ENCODE data around the gene FSTL3.

Gene FSTL3

GRCh38 chr19:703651-704446 is 27.7 kb downstream of the FSTL3 start:
- peak overlapping the region in 1 of 2 donors; percentile 32 for H3K27ac ChIP-seq
- no peak for DNase-seq (ENCODE audit: low spot score)
- peak overlapping the region; percentile 39 for H3K4me3 ChIP-seq
- TF ChIP-seq CTCF (IDR thresholded peaks at IDR 0.05): no peak

- TF ChIP-seq CTCF (IDR thresholded peaks at IDR 0.05): no peak
- DNase-seq (ENCODE audit: low spot score): no peak
- Histone ChIP-seq H3K4me3 (peak overlapping the region; percentile 39), H3K27ac (no peak overlapping the region)
Observed at GRCh38 chr19:704447-704741, 28.2 kb downstream of the FSTL3 start.

- no peak for DNase-seq (ENCODE audit: low spot score)
Observed at GRCh38 chr19:708154-709143, 32.3 kb downstream of the FSTL3 start, which contains the start of gene PALM. Gene PALM, plus strand, starts transcription at chr19:708935. Its CDS starts 212 bp downstream, at chr19:709147.

GRCh38 chr19:709196-709964 is 33.2 kb downstream of the FSTL3 start:
- no peak for DNase-seq (ENCODE audit: low spot score)
- peak overlapping the region; percentile 50 to 88 for H3K27ac ChIP-seq
- peak overlapping the region; percentile 77 for H3K4me3 ChIP-seq
- no peak for TF ChIP-seq CTCF (IDR thresholded peaks at IDR 0.05)

More at GRCh38 chr19:708154-709143, 32.3 kb downstream of the FSTL3 start, which contains the start of gene PALM:
- no peak for TF ChIP-seq CTCF (IDR thresholded peaks at IDR 0.05)
- Histone ChIP-seq H3K27ac (peak within 1 kb of the TSS; percentile 50 to 88), H3K4me3 (peak within 1 kb of the TSS; percentile 77)

- no peak for DNase-seq (ENCODE audit: low spot score)
- Histone ChIP-seq H3K4me3 (peak overlapping the region; percentile 77), H3K27ac (peak overlapping the region; percentile 50 to 88)
- TF ChIP-seq CTCF (IDR thresholded peaks at IDR 0.05): no peak
Observed at GRCh38 chr19:709965-710571, 33.9 kb downstream of the FSTL3 start.

- DNase-seq (ENCODE audit: low spot score): no peak
- H3K27ac ChIP-seq: peak overlapping the region in 1 of 2 donors; percentile 88
- no peak for TF ChIP-seq CTCF (IDR thresholded peaks at IDR 0.05)
- peak overlapping the region; percentile 77 for H3K4me3 ChIP-seq
Observed at GRCh38 chr19:710767-711166, 34.6 kb downstream of the FSTL3 start.

Data from coronary artery (tissue), 2 donors.